WTC11 (cell line): Measurements from ENCODE around the gene AQP10. TPM values are rescaled to one million over a fixed set of nuclear protein-coding genes. Genes with fewer than 3 reads are reported as not detected.

Experiments
- ATAC-seq: fragments of 200-7000 bp; cut with Tn5 transposase; 2 replicates; pipeline ENCODE4 v1.10.0; 2021; ENCODE audit warnings: mild to moderate bottlenecking, moderate library complexity
- CTCF ChIA-PET: fragments of 300-600 bp; sonication (Branson Sonifier 250); formaldehyde crosslinking; loops from one replicate; lab custom pipeline; 2021; ENCODE audit warnings: antibody characterized with exemption; lab: Charles Lee
- POLR2A ChIA-PET: fragments of 350-600 bp; sonication (Branson Sonifier 250); formaldehyde crosslinking; loops from one replicate; lab custom pipeline; 2021; ENCODE audit warnings: antibody characterized with exemption; lab: Charles Lee
- DNase-seq: peaks from one replicate; pipeline ENCODE4 v3.0.0; 2021; ENCODE audit warnings: low spot score
- H3K27ac Mint-ChIP-seq: 2 replicates; pipeline ENCODE4 v1.8.0; 2021; ENCODE audit warnings: mixed read lengths
- H3K27me3 Mint-ChIP-seq: 2 replicates; pipeline ENCODE4 v1.8.0; 2021; ENCODE audit warnings: low read depth, mild to moderate bottlenecking, moderate library complexity, mixed read lengths
- H3K36me3 Mint-ChIP-seq: 2 replicates; pipeline ENCODE4 v1.8.0; 2021; ENCODE audit warnings: mixed read lengths
- H3K4me1 Mint-ChIP-seq: 2 replicates; pipeline ENCODE4 v1.8.0; 2022; ENCODE audit warnings: mixed read lengths
- H3K4me3 Mint-ChIP-seq: 2 replicates; pipeline ENCODE4 v1.8.0; 2021; ENCODE audit warnings: mild to moderate bottlenecking, moderate library complexity, mixed read lengths
- H3K9me3 Mint-ChIP-seq: 2 replicates; pipeline ENCODE4 v1.8.0; 2021; ENCODE audit warnings: mixed read lengths
- ARID4B ChIP-seq: sonication (generic); formaldehyde crosslinking; IDR thresholded peaks from 2 replicates; pipeline ENCODE4 v1.8.0; 2023; ENCODE audit warnings: missing genetic modification reagents, mild to moderate bottlenecking, borderline replicate concordance
- CTCF ChIP-seq: fragments of 200-600 bp; IDR thresholded peaks from 2 replicates; pipeline ENCODE4 v1.8.0; 2022; ENCODE audit warnings: antibody characterized with exemption
- E2F1 ChIP-seq: sonication (generic); formaldehyde crosslinking; IDR thresholded peaks from 2 replicates; pipeline ENCODE4 v1.8.0; 2022; ENCODE audit warnings: mild to moderate bottlenecking, missing genetic modification reagents
- FOXP4 ChIP-seq: sonication (generic); formaldehyde crosslinking; IDR thresholded peaks from 2 replicates; pipeline ENCODE4 v1.8.0; 2022; ENCODE audit warnings: mild to moderate bottlenecking, missing genetic modification reagents
- HMGXB4 ChIP-seq: sonication (generic); formaldehyde crosslinking; IDR thresholded peaks from 2 replicates; pipeline ENCODE4 v1.8.1; 2023; ENCODE audit warnings: mild to moderate bottlenecking, moderate library complexity, missing genetic modification reagents
- IRF1 ChIP-seq: sonication (generic); formaldehyde crosslinking; IDR thresholded peaks from 2 replicates; pipeline ENCODE4 v1.8.0; 2023; ENCODE audit warnings: missing genetic modification reagents
- IRF2 ChIP-seq: sonication (generic); formaldehyde crosslinking; IDR thresholded peaks from 2 replicates; pipeline ENCODE4 v1.8.0; 2022; ENCODE audit warnings: low read depth, missing genetic modification reagents, borderline replicate concordance
- KAT7 ChIP-seq: sonication (generic); formaldehyde crosslinking; IDR thresholded peaks from 2 replicates; pipeline ENCODE4 v1.8.1; 2023; ENCODE audit warnings: missing genetic modification reagents, mild to moderate bottlenecking, borderline replicate concordance
- MAX ChIP-seq: sonication (generic); formaldehyde crosslinking; IDR thresholded peaks from 2 replicates; pipeline ENCODE4 v1.8.0; 2022; ENCODE audit warnings: mild to moderate bottlenecking, missing genetic modification reagents
- MYBL2 ChIP-seq: sonication (generic); formaldehyde crosslinking; IDR thresholded peaks from 2 replicates; pipeline ENCODE4 v1.8.1; 2023; ENCODE audit warnings: mild to moderate bottlenecking, moderate library complexity, missing genetic modification reagents
- NR2C2 ChIP-seq: sonication (generic); formaldehyde crosslinking; IDR thresholded peaks from 2 replicates; pipeline ENCODE4 v1.8.0; 2022; ENCODE audit warnings: mild to moderate bottlenecking, missing genetic modification reagents
- ZNF423 ChIP-seq: fragments of 250-450 bp; sonication (Bioruptor Pico); IDR thresholded peaks from 2 replicates; pipeline ENCODE4 v2.1.2; 2022; ENCODE audit warnings: mild to moderate bottlenecking, moderate library complexity
- total RNA-seq: library from RNA; stranded (reverse); gene quantifications from 3 replicates; pipeline ENCODE4 v1.2.3, GENCODE V29; 2021

The AQP10 gene
- total RNA-seq, 1 experiment from 2014 or later = not detected

GRCh38 chr1:154344977-154345837 is 24.3 kb downstream of the AQP10 start:
- Mint-ChIP-seq H3K36me3 (peaks cover 74% of the 10 kb centered on the region), H3K4me3 (no peak overlapping the region), H3K9me3 (no peaks in the 10 kb centered on the region), H3K4me1 (peaks cover 3% of the 10 kb centered on the region; the same call in 1 of the 2 replicates), H3K27ac (no peak overlapping the region), H3K27me3 (no peaks in the 10 kb centered on the region)
- TF ChIP-seq ARID4B (CRISPR knock-in tag) = no peak
- peak; percentile 89 for TF ChIP-seq CTCF
- ChIA-PET POLR2A (no interaction called here), CTCF (interaction anchor here (0.5 to 2.6 kb wide), 8 partner anchors 10 to 194 kb away, joined by 3 to 23 read pairs (median 4); no protein-coding TSS in a partner anchor)
- ATAC-seq = peak; percentile 88
- peak; percentile 83 for DNase-seq

- DNase-seq (no peak), ATAC-seq (no peak)
- H3K36me3 Mint-ChIP-seq = peaks cover 66% of the 10 kb centered on the region
- H3K9me3 Mint-ChIP-seq = no peaks in the 10 kb centered on the region
- CTCF ChIA-PET = interaction anchor here (2.5 kb wide), 1 partner anchor 13 kb away, joined by 6 read pairs; no protein-coding TSS in a partner anchor
- peaks cover 2% of the 10 kb centered on the region; the same call in 1 of the 2 replicates for H3K27me3 Mint-ChIP-seq
- TF ChIP-seq KAT7 (CRISPR knock-in tag) (no peak), E2F1 (no peak), MAX (no peak), FOXP4 (CRISPR knock-in tag) (no peak), ZNF423 (no peak), MYBL2 (no peak), NR2C2 (CRISPR knock-in tag) (no peak), IRF1 (CRISPR knock-in tag) (no peak), IRF2 (CRISPR knock-in tag) (no peak), HMGXB4 (CRISPR knock-in tag) (no peak)
- H3K4me1 Mint-ChIP-seq = peaks cover 3% of the 10 kb centered on the region; the same call in 1 of the 2 replicates
- no peak overlapping the region for H3K27ac Mint-ChIP-seq
- POLR2A ChIA-PET = no interaction called here
- H3K4me3 Mint-ChIP-seq = no peak overlapping the region
These were observed 25.5 kb downstream of the AQP10 start for GRCh38 chr1:154346276-154346917.
